Hepatic stellate cell (primary cell): ENCODE measurements around the gene LITAFD.

Experiments used
- DNase-seq: peaks from one replicate; pipeline ENCODE4 v3.0.0; 2011; ENCODE audit warnings: low spot score

Gene LITAFD

DNA sequence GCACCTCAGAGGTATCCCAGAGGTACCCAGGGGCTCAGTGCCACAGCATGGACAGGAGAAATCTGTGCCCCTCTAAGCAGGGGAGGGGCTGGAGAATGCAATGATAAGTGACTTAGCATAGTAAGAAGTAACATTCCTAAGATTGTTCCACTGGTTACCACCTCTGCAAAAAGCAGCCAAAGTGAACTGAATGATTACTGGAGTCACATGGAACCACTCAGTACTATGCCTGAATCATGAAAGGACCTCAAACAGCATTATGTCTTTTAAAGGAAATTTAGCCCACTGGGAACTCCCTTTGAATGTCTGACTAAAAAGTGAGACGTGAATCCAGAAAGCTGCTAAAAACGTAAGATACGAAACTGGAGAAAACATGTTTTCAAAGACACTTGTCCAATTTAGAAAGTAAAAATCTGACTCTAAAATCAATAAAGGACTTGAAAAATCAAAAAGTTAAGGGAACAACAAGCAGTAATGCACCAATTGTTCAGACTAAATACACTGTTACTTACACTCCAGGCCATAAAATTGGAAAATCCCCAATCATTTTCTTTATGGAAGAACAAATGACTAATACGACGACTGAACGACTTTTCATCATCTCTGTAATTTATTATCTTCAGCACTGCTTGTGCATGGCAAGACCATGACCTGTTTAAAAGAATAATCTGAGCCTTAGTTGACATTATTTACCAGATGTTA is 38.6 kb downstream of the LITAFD start:
- DNase-seq, result no peak

DNA sequence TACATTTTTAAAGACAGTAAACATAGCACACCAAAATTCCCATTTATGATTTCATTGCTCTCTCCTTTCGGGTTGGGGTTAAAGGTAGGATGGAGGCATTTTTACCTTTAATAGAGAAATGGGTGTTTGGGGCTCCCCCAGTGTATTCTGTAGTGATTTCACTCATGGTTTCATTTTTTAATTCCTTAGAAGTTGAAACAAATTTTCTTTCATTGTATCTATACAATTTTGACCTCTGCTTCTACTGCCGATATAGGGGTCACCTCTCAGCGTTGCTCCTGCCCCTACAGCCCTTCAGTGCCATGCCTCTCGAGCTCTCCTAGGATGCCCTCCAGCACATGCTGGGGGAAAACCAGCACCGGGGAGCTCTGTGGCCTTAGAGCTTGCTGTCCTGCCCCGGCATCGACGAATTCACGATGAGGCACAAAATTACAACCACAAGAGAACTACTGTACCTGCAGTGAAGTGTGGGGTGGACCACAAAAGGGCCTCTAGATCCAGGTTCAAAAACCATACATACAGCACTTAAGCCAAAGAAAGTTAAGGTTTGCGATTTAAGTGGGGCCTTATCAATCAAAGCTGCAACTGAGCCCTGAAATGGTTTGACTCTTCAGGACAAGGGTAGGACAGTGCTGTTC is 39.3 kb downstream of the LITAFD start:
- DNase-seq, result no peak

DNA sequence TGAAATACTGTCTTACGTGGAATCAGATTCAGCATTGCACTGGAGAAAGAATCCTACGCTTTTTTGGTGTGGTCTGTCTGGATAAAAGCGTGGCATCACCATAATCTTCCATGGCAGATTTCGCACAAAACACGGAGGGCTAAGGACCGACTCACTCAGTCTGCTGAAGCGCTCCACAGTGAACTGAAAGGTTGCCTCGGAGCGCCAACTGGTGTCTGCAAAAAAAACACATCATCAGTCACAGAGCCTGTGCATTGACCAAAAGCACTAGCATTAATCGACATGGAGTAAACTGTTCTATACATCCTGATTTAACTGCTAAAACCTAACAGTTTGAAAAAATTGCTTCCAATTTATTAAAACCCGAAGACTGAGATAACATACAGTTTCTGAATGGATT is 41.0 kb downstream of the LITAFD start:
- no peak for DNase-seq

DNA sequence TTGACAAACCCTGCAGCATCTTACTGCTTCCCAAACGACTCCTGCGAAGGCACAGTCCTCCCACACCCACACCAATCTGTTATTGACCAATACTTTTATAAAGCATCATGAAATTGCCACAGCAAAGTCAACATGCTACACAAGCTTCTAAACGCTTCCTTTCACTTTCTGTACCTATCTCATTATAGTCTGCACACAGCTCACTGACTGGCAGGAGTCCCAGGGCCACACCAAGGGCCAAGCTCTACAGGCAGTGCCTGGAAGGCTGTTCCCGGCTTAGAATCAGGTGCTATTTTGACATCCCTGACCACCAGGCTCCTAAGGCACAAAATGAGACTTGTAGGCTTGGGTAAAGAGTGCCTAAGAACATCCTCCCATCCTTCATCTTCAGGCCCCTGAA is 42.1 kb downstream of the LITAFD start:
- DNase-seq, result no peak

DNA sequence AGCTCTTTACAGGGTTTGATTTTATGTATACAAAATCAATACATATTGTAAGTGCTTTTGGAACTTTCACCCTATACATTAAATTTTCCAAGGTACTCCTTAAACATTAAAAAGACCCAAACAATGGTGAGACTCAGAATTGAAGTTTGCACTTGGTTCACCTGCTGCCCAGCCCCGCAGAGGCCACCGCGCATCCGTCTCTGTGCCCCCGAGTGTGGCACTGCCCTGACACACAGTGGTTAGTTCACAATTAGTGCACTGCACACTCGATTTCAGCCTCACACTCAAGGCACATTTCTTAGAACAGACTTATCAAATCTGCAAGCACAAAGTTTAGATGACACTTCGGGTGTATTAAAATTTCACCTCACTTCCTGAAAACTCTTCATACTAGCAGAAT is 43.3 kb downstream of the LITAFD start:
- no peak for DNase-seq

DNA sequence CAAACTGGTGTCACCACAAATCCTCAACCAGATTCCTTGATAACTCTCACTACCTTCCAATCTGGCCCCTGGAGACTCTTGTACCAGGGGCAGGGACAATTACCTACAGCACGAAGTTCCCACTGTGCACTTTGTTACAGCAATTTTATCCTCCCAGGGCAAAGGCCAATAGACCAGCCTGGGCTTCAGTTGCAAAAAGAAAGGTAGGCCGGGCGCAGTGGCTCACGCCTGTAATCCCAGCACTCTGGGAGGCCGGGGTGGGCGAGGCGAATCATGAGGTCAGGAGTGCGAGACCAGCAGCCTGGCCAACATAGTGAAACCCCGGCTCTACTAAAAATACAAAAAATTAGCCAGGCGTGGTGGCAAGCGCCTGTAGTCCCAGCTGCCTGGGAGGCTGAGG is 44.7 kb downstream of the LITAFD start:
- DNase-seq, result no peak

DNA sequence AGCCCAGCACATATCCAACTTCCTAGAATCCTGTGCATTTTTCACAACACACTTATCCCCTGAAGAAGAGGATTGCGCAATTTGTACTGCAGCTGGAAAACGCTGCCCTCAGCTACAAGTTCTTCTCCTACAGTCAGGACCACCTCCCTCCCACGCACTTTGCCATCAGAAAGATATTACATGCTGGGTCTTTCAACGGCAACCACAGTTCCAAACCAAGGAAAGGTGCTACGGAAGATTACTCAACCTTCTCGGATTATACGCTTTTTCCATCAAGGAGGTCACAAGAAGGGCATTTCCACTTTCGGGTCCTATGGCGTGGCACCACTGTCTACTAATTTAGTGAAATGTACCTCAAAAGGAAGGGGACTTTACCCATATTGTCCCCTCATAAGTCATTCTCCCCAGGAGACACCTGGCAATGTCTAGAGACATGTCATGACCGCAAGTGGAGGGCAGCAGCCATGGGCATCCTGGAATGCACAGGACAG is 46.4 kb downstream of the LITAFD start:
- DNase-seq, result no peak

DNA sequence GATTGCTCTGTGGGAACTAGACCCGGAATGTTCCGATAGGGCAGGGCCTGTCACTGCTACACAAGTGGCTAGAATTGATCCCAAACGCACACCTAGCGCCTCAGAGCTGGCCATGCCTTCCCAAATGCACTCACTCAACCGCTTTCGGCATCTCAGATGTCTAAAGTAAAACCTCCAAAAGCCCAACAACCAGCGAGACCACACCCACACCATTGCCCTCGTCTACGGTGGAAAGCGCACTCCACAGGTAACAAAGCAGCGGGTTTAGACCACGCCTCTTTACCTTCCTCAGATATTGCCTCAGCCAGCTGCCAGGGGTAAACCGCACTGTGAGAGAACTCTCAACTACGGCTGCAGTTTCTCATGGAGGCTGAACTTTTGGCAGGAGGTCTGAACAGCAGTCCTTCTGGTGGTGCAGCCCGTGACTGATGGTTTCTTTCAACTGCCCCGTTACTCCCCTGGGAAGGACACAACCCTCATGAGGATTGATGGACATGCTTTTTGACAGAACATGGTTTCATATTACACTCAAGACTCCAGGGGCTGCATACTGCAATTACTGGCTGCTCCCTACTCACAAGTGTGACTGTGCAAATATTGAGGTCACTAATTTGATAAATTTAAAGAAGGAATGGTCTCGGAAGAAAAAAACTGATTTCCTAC is 47.1 kb downstream of the LITAFD start:
- no peak for DNase-seq

DNA sequence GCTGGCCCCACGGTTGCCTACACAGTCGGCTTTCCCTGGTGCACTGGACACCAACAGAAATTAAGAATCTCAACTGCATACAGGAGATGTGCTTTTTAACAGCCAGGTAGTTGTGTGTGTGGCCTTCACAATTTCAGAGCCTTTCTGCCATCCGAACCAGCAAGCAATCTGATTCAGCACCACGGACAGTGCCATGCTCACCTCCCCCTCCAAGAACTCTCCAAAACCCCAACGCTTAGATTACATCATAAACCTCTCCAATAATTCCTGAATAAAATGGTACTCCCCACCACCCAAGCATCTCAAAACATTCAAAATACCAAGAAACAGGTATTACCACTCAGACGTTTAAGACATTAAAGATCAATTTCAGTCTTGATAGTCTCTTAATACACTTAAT is 49.7 kb downstream of the LITAFD start:
- DNase-seq, result peak; percentile 48

DNA sequence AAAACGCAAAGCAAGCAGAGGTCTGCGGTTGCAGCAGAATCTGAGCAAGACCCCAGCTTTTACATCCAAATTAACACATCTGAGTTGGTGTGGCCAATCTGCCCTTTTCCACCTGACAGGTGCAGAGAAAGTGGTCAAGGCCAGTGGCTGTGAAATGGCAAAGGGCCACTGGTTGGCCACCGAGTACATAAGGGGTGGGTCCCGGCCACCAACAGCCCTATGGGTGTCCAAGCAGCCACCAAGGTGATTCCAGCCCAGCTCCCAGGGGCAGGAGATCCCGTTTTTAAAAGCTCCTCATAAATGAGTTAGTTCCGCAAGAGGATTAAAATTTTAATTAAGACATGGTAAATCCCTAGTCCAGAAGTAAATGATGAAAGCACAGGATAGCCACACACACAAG is 52.5 kb downstream of the LITAFD start:
- no peak for DNase-seq
